Testis (tissue), 3 donors: ENCODE data around the gene OTUD3. TPM values are rescaled to one million over a fixed set of nuclear protein-coding genes. Genes with fewer than 3 reads are reported as not detected.
A peak's percentile ranks its signal among the peaks of the same experiment; 100 is the strongest.

ENCODE experiments used
- DNase-seq: peaks from one replicate; pipeline ENCODE4 v3.0.0-alpha.2; 2019
- H3K27ac ChIP-seq, 2 donors: fragments of 200-600 bp; sonication (generic); one replicate each; pipeline ENCODE4 v1.5.1; 2019
- H3K27me3 ChIP-seq: fragments of 200-600 bp; sonication (generic); one replicate; pipeline ENCODE4 v1.5.1; 2019
- H3K36me3 ChIP-seq: fragments of 200-600 bp; sonication (generic); one replicate; pipeline ENCODE4 v1.5.1; 2017; ENCODE audit warnings: low read depth; ENCODE audit errors: missing control alignments
- H3K4me1 ChIP-seq: fragments of 200-600 bp; sonication (generic); one replicate; pipeline ENCODE4 v1.5.1; 2019
- H3K4me3 ChIP-seq, 2 donors: fragments of 200-600 bp; sonication (generic); one replicate each; pipeline ENCODE4 v1.5.1; 2017 to 2019
- H3K9me3 ChIP-seq: fragments of 200-600 bp; sonication (generic); one replicate; pipeline ENCODE4 v1.5.1; 2017
- CTCF ChIP-seq, 3 experiments: fragments of 450-650 bp in 2 of 3; fragments of 200-600 bp in 1 of 3; sonication (generic) in 1 of 3; IDR thresholded peaks; one replicate each; pipeline ENCODE4 v1.5.1; 2016 to 2019; ENCODE audit warnings: antibody characterized with exemption in 3 of 3, mild to moderate bottlenecking in 2 of 3, moderate library complexity in 1 of 3
- POLR2A ChIP-seq: fragments of 450-650 bp; IDR thresholded peaks from one replicate; pipeline ENCODE4 v1.6.1; 2017; ENCODE audit warnings: antibody characterized with exemption, mild to moderate bottlenecking, moderate library complexity
- WGBS, 2 donors: methylation state at CpG; one replicate each; pipeline ENCODE4 v1.1.5; 2018; 5-methylcytosine and 5-hydroxymethylcytosine counted together
- intact Hi-C: fragments of 100-400 bp; cut with DNase I; formaldehyde crosslinking; loops from one replicate; pipeline ENCODE4 v1.15.1; 2023; ENCODE audit warnings: low total_unique reads
- polyA plus RNA-seq: library from polyadenylated mRNA; stranded (reverse); fragments of 350-450 nt; fragmentation: Illumina TruSeq; extraction: RNeasy Lipid Tissue Mini Kit (QIAGEN cat#74804); gene quantifications from one replicate; pipeline ENCODE4 v1.2.3, GENCODE V29; 2014; ENCODE audit warnings: low read depth, low replicate concordance; ENCODE audit not compliant: insufficient read depth
- total RNA-seq, 2 donors: library from RNA; depleted of rRNA; stranded (reverse); fragments of >200 nt; gene quantifications; one replicate each; pipeline ENCODE4 v1.2.3, GENCODE V29; 2016

Gene OTUD3
- total and polyA plus RNA-seq, 3 donors from 2014 or later = 22.8 to 37.6 (median 29.7) TPM

- Histone ChIP-seq H3K27me3 (no peaks in the 10 kb centered on the region), H3K4me1 (no peaks in the 10 kb centered on the region), H3K4me3 (no peak overlapping the region), H3K27ac (no peak overlapping the region), H3K9me3 (no peaks in the 10 kb centered on the region), H3K36me3 (no peaks in the 10 kb centered on the region)
- DNase-seq = no peak
- TF ChIP-seq CTCF (IDR thresholded peaks at IDR 0.05) (no peak), POLR2A (no peak)
- intact Hi-C loops = no loop called here
- 62 to 66% methylated on average over 5 of the region's 5 CpGs for WGBS, 2 donors
Observed at GRCh38 chr1:19869929-19870328, 12.3 kb upstream of the OTUD3 start.

- no peak for DNase-seq
- Histone ChIP-seq H3K27me3 (no peaks in the 10 kb centered on the region), H3K4me1 (no peaks in the 10 kb centered on the region), H3K9me3 (no peaks in the 10 kb centered on the region), H3K4me3 (no peak overlapping the region), H3K27ac (no peak overlapping the region), H3K36me3 (no peaks in the 10 kb centered on the region)
- intact Hi-C loops = no loop called here
- TF ChIP-seq POLR2A (no peak), CTCF (IDR thresholded peaks at IDR 0.05) (no peak)
- 68% methylated on average over 7 of the region's 7 CpGs for WGBS, 2 donors
Observed at GRCh38 chr1:19872190-19872589, 10.0 kb upstream of the OTUD3 start.

DNA sequence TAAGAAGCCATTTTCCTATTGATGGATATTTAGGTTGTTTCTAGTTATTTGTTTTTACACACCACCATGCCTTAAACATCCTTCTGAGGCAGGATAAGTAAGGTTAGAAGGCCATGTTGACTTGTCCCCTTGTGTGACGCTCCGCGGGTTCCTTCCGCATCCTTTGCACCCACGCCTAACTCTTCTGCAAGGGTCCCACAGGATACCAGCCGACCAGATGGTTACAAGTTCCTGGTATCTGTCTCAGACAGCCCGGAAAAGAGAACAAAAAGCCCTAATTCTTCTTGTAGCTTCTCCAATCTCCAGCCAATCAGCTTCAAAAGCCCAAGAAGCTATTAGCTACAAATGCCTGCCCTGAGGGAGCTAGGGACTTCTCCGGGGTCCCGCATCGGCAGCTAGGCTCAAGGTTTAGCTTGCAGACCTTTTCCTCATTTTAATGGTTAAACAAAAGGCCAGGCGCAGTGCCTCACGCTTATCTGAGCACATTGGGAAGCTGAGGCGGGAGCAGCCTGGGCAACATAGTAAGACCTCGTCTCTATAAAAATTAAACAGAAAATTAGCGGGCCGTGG, 4.9 kb upstream of the OTUD3 start:
- no peaks in the 10 kb centered on the region for H3K27me3 ChIP-seq
- 53 to 70% methylated on average over 16 of the region's 16 CpGs for WGBS, 2 donors
- no peak for DNase-seq
- no peaks in the 10 kb centered on the region for H3K9me3 ChIP-seq
- H3K36me3 ChIP-seq = no peaks in the 10 kb centered on the region
- H3K27ac ChIP-seq = no peak overlapping the region
- intact Hi-C loops = no loop called here
- H3K4me3 ChIP-seq = peak overlapping the region; percentile 1 to 39
- TF ChIP-seq CTCF (IDR thresholded peaks at IDR 0.05) = no peak
- TF ChIP-seq POLR2A = no peak
- H3K4me1 ChIP-seq = no peaks in the 10 kb centered on the region

GRCh38 chr1:19877821-19878636, 4.2 kb upstream of the OTUD3 start:
- Histone ChIP-seq H3K9me3 (no peaks in the 10 kb centered on the region), H3K27ac (no peak overlapping the region), H3K36me3 (no peaks in the 10 kb centered on the region), H3K4me3 (peak overlapping the region; percentile 1 to 39), H3K27me3 (no peaks in the 10 kb centered on the region), H3K4me1 (peaks cover under 1% of the 10 kb centered on the region)
- intact Hi-C loops = no loop called here
- peak; percentile 41 for DNase-seq
- no peak for TF ChIP-seq POLR2A
- TF ChIP-seq CTCF (IDR thresholded peaks at IDR 0.05) = no peak
- WGBS, 2 donors = 57 to 60% methylated on average over 19 of the region's 19 CpGs
